H9 (cell line): ENCODE measurements around the gene GAL3ST2. TPM values are rescaled to one million over a fixed set of nuclear protein-coding genes. Genes with fewer than 3 reads are reported as not detected.
A peak's percentile ranks its signal among the peaks of the same experiment; 100 is the strongest.

Source experiments
- DNase-seq: peaks from one replicate; pipeline ENCODE4 v3.0.0-alpha.2; 2017
- H2AFZ ChIP-seq: one replicate; pipeline ENCODE4 v1.6.1; 2013; ENCODE audit warnings: mild to moderate bottlenecking, low read length, control low read depth, moderate library complexity
- H2AK5ac ChIP-seq: 2 replicates; pipeline ENCODE4 v1.6.1; 2013; ENCODE audit warnings: low read length, control low read depth, mixed read lengths; ENCODE audit not compliant: insufficient read length
- H2BK120ac ChIP-seq: one replicate; pipeline ENCODE4 v1.6.1; 2013; ENCODE audit warnings: low read depth, mild to moderate bottlenecking, low read length, control low read depth, inconsistent platforms; ENCODE audit not compliant: poor library complexity, severe bottlenecking
- H2BK12ac ChIP-seq: 2 replicates; pipeline ENCODE4 v1.6.1; 2013; ENCODE audit warnings: low read length, control low read depth, mixed read lengths, low read depth; ENCODE audit not compliant: insufficient read length
- H2BK15ac ChIP-seq: 2 replicates; pipeline ENCODE4 v1.6.1; 2013; ENCODE audit warnings: low read depth, low read length, control low read depth
- H2BK20ac ChIP-seq: one replicate; pipeline ENCODE4 v1.6.1; 2013; ENCODE audit warnings: low read depth, mild to moderate bottlenecking, low read length, control low read depth, inconsistent platforms; ENCODE audit not compliant: poor library complexity, severe bottlenecking
- H2BK5ac ChIP-seq: 2 replicates; pipeline ENCODE4 v1.6.1; 2013; ENCODE audit warnings: low read length, control low read depth, mixed read lengths; ENCODE audit not compliant: insufficient read length
- H3K14ac ChIP-seq: 2 replicates; pipeline ENCODE4 v1.6.1; 2013; ENCODE audit warnings: low read length, control low read depth; ENCODE audit not compliant: insufficient read depth
- H3K18ac ChIP-seq: 2 replicates; pipeline ENCODE4 v1.6.1; 2013; ENCODE audit warnings: low read depth, mild to moderate bottlenecking, mixed read lengths, low read length, control low read depth; ENCODE audit not compliant: insufficient read length
- H3K23ac ChIP-seq: 2 replicates; pipeline ENCODE4 v1.6.1; 2013; ENCODE audit warnings: low read length, control low read depth, mixed read lengths, low read depth; ENCODE audit not compliant: insufficient read length
- H3K23me2 ChIP-seq: 2 replicates; pipeline ENCODE4 v1.6.1; 2013; ENCODE audit warnings: low read depth, mild to moderate bottlenecking, mixed read lengths, low read length, control low read depth; ENCODE audit not compliant: insufficient read length, poor library complexity, severe bottlenecking
- H3K27ac ChIP-seq: 2 replicates; pipeline ENCODE4 v1.5.1; 2013; ENCODE audit warnings: low read length, control low read depth, mixed read lengths, low read depth; ENCODE audit not compliant: insufficient read length
- H3K27me3 ChIP-seq: 2 replicates; pipeline ENCODE4 v1.6.1; 2013; ENCODE audit warnings: low read length, control low read depth, inconsistent platforms; ENCODE audit not compliant: insufficient read depth
- H3K4ac ChIP-seq: 2 replicates; pipeline ENCODE4 v1.6.1; 2013; ENCODE audit warnings: low read depth, mild to moderate bottlenecking, control low read depth, inconsistent platforms, low read length, moderate library complexity
- H3K4me1 ChIP-seq: 2 replicates; pipeline ENCODE4 v1.6.1; 2013; ENCODE audit warnings: low read length, control low read depth, inconsistent platforms; ENCODE audit not compliant: insufficient read depth
- H3K4me2 ChIP-seq: 2 replicates; pipeline ENCODE4 v1.6.1; 2013; ENCODE audit warnings: low read length, control low read depth, mixed read lengths; ENCODE audit not compliant: insufficient read length, insufficient read depth
- H3K56ac ChIP-seq: 2 replicates; pipeline ENCODE4 v1.6.1; 2013; ENCODE audit warnings: low read depth, mild to moderate bottlenecking, mixed read lengths, low read length, control low read depth; ENCODE audit not compliant: insufficient read length
- H3K79me1 ChIP-seq: 2 replicates; pipeline ENCODE4 v1.6.1; 2013; ENCODE audit warnings: low read depth, mild to moderate bottlenecking, moderate library complexity, low read length, control low read depth, inconsistent platforms; ENCODE audit not compliant: insufficient read depth, poor library complexity, severe bottlenecking
- H3K79me2 ChIP-seq: 2 replicates; pipeline ENCODE4 v1.6.1; 2013; ENCODE audit warnings: low read length, control low read depth, inconsistent platforms; ENCODE audit not compliant: insufficient read depth
- H3K9ac ChIP-seq: 2 replicates; pipeline ENCODE4 v1.6.1; 2013; ENCODE audit warnings: low read length, control low read depth, mixed read lengths; ENCODE audit not compliant: insufficient read length; ENCODE audit errors: extremely low read depth
- H3K9me3 ChIP-seq: one replicate; pipeline ENCODE4 v1.6.1; 2013; ENCODE audit warnings: low read depth, low read length, inconsistent platforms; ENCODE audit not compliant: control insufficient read depth
- H3T11ph ChIP-seq: one replicate; pipeline ENCODE4 v1.6.1; 2013; ENCODE audit warnings: mild to moderate bottlenecking, low read length, control low read depth, inconsistent platforms
- H4K20me1 ChIP-seq: one replicate; pipeline ENCODE4 v1.6.1; 2013; ENCODE audit not compliant: control insufficient read depth, insufficient read length, insufficient read depth
- H4K5ac ChIP-seq: 2 replicates; pipeline ENCODE4 v1.6.1; 2013; ENCODE audit warnings: low read depth, mild to moderate bottlenecking, mixed read lengths, low read length, control low read depth; ENCODE audit not compliant: insufficient read length
- H4K8ac ChIP-seq: replicated peaks from 2 replicates; pipeline ENCODE4 v1.6.1; 2013; ENCODE audit warnings: low read length, control low read depth, mixed read lengths, low read depth; ENCODE audit not compliant: insufficient read length
- H4K91ac ChIP-seq: 2 replicates; pipeline ENCODE4 v1.6.1; 2013; ENCODE audit warnings: low read depth, mild to moderate bottlenecking, moderate library complexity, mixed read lengths, low read length, control low read depth; ENCODE audit not compliant: insufficient read length
- H3K27ac Mint-ChIP-seq, 3 experiments: 2 replicates in 2 of 3; 3 replicates in 1 of 3; pipeline ENCODE4 v1.8.0; 2020 to 2021; ENCODE audit warnings: mixed read lengths in 3 of 3, mild to moderate bottlenecking in 1 of 3, moderate library complexity in 1 of 3
- H3K27me3 Mint-ChIP-seq: 2 replicates; pipeline ENCODE4 v1.8.0; 2021; ENCODE audit warnings: low read depth, mild to moderate bottlenecking, moderate library complexity, mixed read lengths
- H3K36me3 Mint-ChIP-seq, 3 experiments: 2 replicates in 2 of 3; 3 replicates in 1 of 3; pipeline ENCODE4 v1.8.0; 2020 to 2021; ENCODE audit warnings: low read depth in 3 of 3, mixed read lengths in 3 of 3; ENCODE audit not compliant: insufficient read depth in 1 of 3
- H3K4me1 Mint-ChIP-seq, 2 experiments: 2 replicates each; pipeline ENCODE4 v1.8.0; 2020; ENCODE audit warnings: mixed read lengths in 2 of 2
- H3K4me3 Mint-ChIP-seq, 2 experiments: 2 replicates in 1 of 2; 3 replicates in 1 of 2; pipeline ENCODE4 v1.8.0; 2020 to 2021; ENCODE audit warnings: mild to moderate bottlenecking in 2 of 2, mixed read lengths in 2 of 2, moderate library complexity in 1 of 2
- H3K9me3 Mint-ChIP-seq, 2 experiments: 2 replicates in 1 of 2; 3 replicates in 1 of 2; pipeline ENCODE4 v1.8.0; 2020; ENCODE audit warnings: mild to moderate bottlenecking in 2 of 2, mixed read lengths in 2 of 2, moderate library complexity in 1 of 2
- WGBS: extraction: QIAGEN DNeasy Blood & Tissue Kit; methylation state at CpG from one replicate; pipeline ENCODE4 v1.1.7; 2013; ENCODE audit warnings: missing lambda C conversion rate, low lambda C conversion rate, mixed read lengths; ENCODE audit not compliant: insufficient read length; ENCODE audit errors: extremely low coverage; 5-methylcytosine and 5-hydroxymethylcytosine counted together
- total RNA-seq: library from RNA; stranded (reverse); gene quantifications from 2 replicates; pipeline ENCODE4 v1.2.1, GENCODE V29; 2021
- TF ChIP-seq, protein P1 (sequence below): fragments of 200-600 bp; sonication (generic); conservative IDR thresholded peaks from 3 replicates; pipeline ENCODE4 v1.8.0; 2021; ENCODE audit warnings: antibody characterized with exemption, mild to moderate bottlenecking

The GAL3ST2 gene
- total RNA-seq, 1 experiment from 2014 or later, result 0.33 TPM

DNA sequence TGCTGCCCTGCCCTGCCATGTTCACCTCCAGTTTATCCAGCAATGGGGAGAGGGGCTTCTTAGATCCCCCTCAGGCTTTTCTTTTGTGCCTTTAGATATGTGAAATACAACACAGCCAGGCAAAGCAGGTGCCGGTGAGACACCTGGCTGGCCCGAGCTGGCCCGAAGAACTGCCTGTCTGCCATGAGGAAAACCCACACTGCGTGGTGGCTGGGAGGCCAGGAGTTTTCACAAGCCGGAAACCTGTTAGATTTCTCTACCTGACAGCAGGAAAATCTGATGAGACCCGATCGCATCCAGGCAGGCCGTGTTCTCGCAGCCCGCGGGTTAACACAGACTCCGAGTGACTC lies 5.7 kb upstream of the GAL3ST2 start:
- H3K56ac ChIP-seq, result no peak overlapping the region
- Mint-ChIP-seq H3K27ac (peak overlapping the region in 2 of 3 experiments; percentile 77 to 94; a peak in 3 of 7 replicates), H3K4me1 (peaks cover 19 to 33% of the 10 kb centered on the region in 2 experiments), H3K27me3 (peaks cover 2% of the 10 kb centered on the region), H3K36me3 (no peaks in the 10 kb centered on the region; a peak in 1 of 7 replicates), H3K4me3 (no peak overlapping the region), H3K9me3 (no peaks in the 10 kb centered on the region)
- H2BK120ac ChIP-seq, result no peak overlapping the region
- no peak overlapping the region for H4K91ac ChIP-seq
- no peaks in the 10 kb centered on the region for H3K4me1 ChIP-seq
- H3K23me2 ChIP-seq, result peaks cover 3% of the 10 kb centered on the region
- H3K27ac ChIP-seq, result no peak overlapping the region
- H2AFZ ChIP-seq, result no peak overlapping the region
- H3K9me3 ChIP-seq, result no peaks in the 10 kb centered on the region
- no peak overlapping the region for H2BK12ac ChIP-seq
- H3T11ph ChIP-seq, result no peak overlapping the region
- no peak for DNase-seq
- H3K27me3 ChIP-seq, result no peaks in the 10 kb centered on the region
- no peaks in the 10 kb centered on the region for H3K79me1 ChIP-seq
- H3K79me2 ChIP-seq, result no peaks in the 10 kb centered on the region
- TF ChIP-seq, protein P1, sequence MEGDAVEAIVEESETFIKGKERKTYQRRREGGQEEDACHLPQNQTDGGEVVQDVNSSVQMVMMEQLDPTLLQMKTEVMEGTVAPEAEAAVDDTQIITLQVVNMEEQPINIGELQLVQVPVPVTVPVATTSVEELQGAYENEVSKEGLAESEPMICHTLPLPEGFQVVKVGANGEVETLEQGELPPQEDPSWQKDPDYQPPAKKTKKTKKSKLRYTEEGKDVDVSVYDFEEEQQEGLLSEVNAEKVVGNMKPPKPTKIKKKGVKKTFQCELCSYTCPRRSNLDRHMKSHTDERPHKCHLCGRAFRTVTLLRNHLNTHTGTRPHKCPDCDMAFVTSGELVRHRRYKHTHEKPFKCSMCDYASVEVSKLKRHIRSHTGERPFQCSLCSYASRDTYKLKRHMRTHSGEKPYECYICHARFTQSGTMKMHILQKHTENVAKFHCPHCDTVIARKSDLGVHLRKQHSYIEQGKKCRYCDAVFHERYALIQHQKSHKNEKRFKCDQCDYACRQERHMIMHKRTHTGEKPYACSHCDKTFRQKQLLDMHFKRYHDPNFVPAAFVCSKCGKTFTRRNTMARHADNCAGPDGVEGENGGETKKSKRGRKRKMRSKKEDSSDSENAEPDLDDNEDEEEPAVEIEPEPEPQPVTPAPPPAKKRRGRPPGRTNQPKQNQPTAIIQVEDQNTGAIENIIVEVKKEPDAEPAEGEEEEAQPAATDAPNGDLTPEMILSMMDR, result no peak
- no peak overlapping the region for H3K14ac ChIP-seq
- H3K23ac ChIP-seq, result no peak overlapping the region
- H3K9ac ChIP-seq, result no peak overlapping the region
- H3K4ac ChIP-seq, result no peak overlapping the region
- no peak overlapping the region for H2AK5ac ChIP-seq
- no peak overlapping the region for H2BK15ac ChIP-seq
- H4K8ac ChIP-seq, result no peak overlapping the region
- no peak overlapping the region for H2BK5ac ChIP-seq
- H4K5ac ChIP-seq, result no peak overlapping the region
- no peak overlapping the region for H3K4me2 ChIP-seq
- no peak overlapping the region for H3K18ac ChIP-seq
- H2BK20ac ChIP-seq, result no peak overlapping the region
- no CpG with 5 or more reads among the region's 12 CpGs for WGBS
- no peaks in the 10 kb centered on the region for H4K20me1 ChIP-seq
